ENCODE measurements around the gene SUMO3.
A peak's percentile ranks its signal among the peaks of the same experiment; 100 is the strongest.

The SUMO3 gene

DNA sequence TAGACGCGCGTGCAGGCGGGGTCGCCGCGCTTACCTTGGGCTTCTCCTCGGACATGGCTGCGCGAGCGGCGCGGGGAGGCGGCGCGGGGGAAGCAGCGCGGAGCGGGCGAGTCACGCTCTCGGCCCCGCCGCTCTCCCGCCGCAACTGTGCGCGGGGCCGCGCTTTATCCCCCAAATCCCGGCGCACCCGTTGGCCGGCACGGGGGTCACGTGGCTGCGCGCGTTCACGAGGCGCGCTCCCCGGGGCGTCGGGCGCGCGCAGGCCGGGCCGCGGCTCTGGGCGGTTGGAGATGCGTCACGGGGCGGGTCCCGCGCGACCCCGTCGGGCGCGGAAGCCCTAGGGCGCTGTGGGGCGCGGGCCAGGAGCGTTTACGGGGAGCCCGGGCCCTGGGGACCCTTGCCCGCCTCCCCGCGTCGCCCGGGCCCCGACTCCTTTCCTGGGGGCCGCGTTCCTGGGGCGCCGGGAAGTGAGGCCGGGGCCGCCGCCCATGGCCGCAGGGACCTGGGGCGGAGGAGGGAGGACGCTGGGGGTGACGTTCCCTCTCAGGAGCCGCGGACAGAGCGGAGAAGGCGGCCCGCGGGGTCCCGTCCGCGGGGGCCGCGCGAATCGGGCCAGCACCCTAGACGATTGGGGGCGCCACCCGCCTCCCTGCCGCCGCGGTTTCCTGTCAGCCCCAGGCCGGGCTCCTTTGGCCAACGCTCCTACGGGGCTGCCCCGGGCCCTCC is at the start of gene SUMO3:
Gene SUMO3 (minus strand): TSS at position 149 of the 726 bp plus-strand sequence. CDS start 94 bp downstream, at position 55.
- peak within 1 kb of the TSS; percentile 67 for H3K4me3 ChIP-seq (ENCODE audit: low read length)
- H2AFZ ChIP-seq (ENCODE audit: low read depth, low read length) = peak within 1 kb of the TSS; percentile 97
- no peaks in the 10 kb centered on the region for H3K27me3 ChIP-seq (ENCODE audit: insufficient read depth, low read length)
- peaks cover 7% of the 10 kb centered on the region for H3K4me1 ChIP-seq (ENCODE audit: insufficient read depth, low read length)
- H3K9me3 ChIP-seq (ENCODE audit: low read length) = peaks cover 8% of the 10 kb centered on the region
- peaks cover 7% of the 10 kb centered on the region for H3K36me3 ChIP-seq (ENCODE audit: insufficient read depth, low read length)

DNA sequence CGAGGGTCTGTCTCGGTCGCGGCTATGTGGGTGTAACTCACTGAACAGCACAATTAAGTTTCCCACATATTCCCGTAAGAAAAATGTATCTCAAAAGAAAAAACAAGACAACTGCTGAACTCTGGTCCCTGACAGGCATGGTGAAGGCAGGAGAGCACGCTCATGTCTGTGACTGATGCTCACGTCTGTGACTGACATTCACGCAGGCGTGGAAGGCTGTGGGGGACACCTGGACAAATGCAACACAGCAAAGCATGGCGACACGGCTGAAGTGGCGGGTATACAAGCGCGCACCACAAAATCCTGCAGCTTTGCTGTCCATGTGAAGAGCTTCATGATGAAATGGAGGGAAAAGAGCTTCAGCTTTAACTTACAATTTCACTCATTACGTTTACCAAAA is 49.6 kb upstream of the SUMO3 start:
- Histone ChIP-seq H3K36me3 (ENCODE audit: insufficient read depth, low read length) (peaks cover 34% of the 10 kb centered on the region), H3K4me3 (ENCODE audit: low read length) (no peak overlapping the region), H3K27me3 (ENCODE audit: insufficient read depth, low read length) (no peaks in the 10 kb centered on the region), H3K4me1 (ENCODE audit: insufficient read depth, low read length) (peaks cover 50% of the 10 kb centered on the region), H2AFZ (ENCODE audit: low read depth, low read length) (no peak overlapping the region), H3K9me3 (ENCODE audit: low read length) (no peaks in the 10 kb centered on the region)

DNA sequence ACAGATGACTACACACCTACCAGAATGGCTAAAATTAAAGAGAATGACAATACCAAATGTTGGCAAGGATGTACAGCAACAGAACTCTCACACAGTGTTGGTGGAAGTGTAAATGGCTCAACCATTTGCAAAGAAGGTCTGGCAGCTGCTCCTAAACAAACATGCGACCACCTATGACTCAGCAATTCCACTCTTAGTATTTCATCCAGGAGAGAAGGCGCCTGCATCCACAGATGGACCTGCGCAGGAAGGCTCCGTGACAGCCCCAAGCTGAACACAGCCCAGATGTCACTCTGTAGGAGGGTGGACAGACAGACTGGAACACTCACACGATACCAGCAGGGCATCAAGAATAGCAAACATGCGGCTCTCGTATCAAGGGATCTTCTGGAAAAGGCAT is 48.9 kb upstream of the SUMO3 start:
- no peak overlapping the region for H3K4me3 ChIP-seq (ENCODE audit: low read length)
- H3K27me3 ChIP-seq (ENCODE audit: insufficient read depth, low read length) = no peaks in the 10 kb centered on the region
- H3K9me3 ChIP-seq (ENCODE audit: low read length) = no peaks in the 10 kb centered on the region
- peaks cover 44% of the 10 kb centered on the region for H3K4me1 ChIP-seq (ENCODE audit: insufficient read depth, low read length)
- H3K36me3 ChIP-seq (ENCODE audit: insufficient read depth, low read length) = peaks cover 40% of the 10 kb centered on the region
- H2AFZ ChIP-seq (ENCODE audit: low read depth, low read length) = no peak overlapping the region

DNA sequence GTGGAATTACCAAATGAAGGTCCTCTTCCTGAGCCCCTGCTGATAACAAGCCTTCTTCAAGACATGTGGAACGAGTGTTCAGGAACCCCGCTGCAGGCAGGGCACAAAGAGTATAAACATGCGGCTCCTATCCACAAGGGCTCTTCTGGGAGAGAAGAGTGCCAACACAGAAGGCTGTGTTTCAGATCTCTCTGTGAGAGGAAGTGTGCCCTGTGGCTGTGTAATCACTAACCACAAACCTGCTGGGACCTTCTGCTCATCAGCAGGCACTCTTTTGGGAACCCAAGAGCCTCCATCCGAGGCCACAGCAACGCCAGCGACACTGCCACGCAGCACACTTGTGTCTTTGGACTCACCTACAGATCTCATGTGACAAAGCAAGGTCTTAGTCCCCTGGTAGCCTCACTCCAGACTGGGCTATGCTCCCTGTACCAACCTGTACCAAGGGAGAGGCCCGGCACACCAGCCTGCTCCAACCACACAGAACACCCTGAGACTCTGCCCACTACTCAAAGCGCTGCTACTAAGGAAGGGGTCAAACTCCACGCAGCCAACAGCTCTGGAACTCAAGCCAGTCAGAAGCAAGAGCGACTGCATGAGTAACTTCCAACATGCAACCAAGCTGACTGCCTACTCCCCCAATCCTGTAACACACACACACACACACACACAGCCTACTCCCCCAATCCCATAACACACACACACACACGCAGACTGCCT is 47.9 kb upstream of the SUMO3 start:
- Histone ChIP-seq H3K36me3 (ENCODE audit: insufficient read depth, low read length) (peaks cover 48% of the 10 kb centered on the region), H3K4me3 (ENCODE audit: low read length) (no peak overlapping the region), H3K27me3 (ENCODE audit: insufficient read depth, low read length) (no peaks in the 10 kb centered on the region), H3K9me3 (ENCODE audit: low read length) (no peaks in the 10 kb centered on the region), H3K4me1 (ENCODE audit: insufficient read depth, low read length) (peaks cover 35% of the 10 kb centered on the region), H2AFZ (ENCODE audit: low read depth, low read length) (no peak overlapping the region)

DNA sequence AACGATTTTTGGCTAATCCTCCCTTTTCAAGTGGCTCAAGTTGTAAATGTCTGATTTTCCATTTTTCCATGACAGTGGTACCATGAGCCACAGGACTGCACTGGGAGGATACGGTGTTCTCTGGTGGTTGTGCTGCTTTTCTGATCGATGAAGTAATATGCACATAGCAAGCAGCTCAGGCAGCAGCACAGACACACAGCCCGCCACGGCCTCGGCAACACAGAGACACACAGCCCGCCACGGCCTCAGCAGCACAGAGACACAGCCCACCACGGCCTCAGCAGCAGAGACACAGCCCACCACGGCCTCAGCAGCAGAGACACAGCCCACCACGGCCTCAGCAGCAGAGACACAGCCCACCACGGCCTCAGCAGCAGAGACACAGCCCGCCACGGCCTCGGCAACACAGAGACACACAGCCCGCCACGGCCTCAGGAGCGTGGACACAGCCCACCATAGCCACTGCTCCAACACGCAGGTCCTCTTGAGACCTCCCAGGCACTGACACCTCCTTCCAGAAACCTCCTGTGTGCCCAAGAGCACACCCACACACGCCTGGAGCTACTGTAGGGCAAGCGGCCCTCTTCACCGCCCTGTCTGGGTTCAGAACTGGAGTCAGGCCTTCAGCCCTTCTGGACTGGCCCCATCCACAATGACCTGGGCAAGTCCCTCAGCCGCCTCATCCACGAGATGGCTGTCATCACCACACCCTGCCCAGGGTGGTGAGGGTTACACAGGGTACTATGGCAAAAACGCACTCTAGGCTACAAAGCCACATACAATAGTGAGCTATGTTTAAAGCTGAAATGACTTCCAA is 45.2 kb upstream of the SUMO3 start:
- Histone ChIP-seq H3K27me3 (ENCODE audit: insufficient read depth, low read length) (no peaks in the 10 kb centered on the region), H3K4me1 (ENCODE audit: insufficient read depth, low read length) (peaks cover 13% of the 10 kb centered on the region), H3K36me3 (ENCODE audit: insufficient read depth, low read length) (peaks cover 68% of the 10 kb centered on the region), H3K4me3 (ENCODE audit: low read length) (no peak overlapping the region), H2AFZ (ENCODE audit: low read depth, low read length) (no peak overlapping the region), H3K9me3 (ENCODE audit: low read length) (no peaks in the 10 kb centered on the region)

DNA sequence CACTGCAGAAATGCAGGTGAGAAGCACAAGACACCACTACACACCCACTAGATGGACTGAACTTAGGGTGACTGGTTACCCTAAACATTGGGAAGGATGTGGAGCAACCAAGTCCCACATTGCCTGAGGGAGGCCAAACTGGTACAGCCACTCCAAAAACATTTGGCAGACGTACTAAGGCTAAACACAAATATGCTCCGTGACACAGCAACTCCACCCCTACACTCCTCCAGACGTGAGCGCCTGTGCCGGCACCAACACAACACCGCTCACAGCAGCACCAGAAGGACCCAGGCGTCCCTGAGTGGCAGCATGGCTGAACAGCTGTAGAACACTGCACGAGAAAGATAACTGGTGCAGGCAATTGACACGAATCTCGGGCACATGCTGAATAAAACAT is 40.9 kb upstream of the SUMO3 start:
- Histone ChIP-seq H3K4me3 (ENCODE audit: low read length) (no peak overlapping the region), H3K36me3 (ENCODE audit: insufficient read depth, low read length) (peaks cover 87% of the 10 kb centered on the region), H3K9me3 (ENCODE audit: low read length) (no peaks in the 10 kb centered on the region), H2AFZ (ENCODE audit: low read depth, low read length) (no peak overlapping the region), H3K4me1 (ENCODE audit: insufficient read depth, low read length) (no peaks in the 10 kb centered on the region), H3K27me3 (ENCODE audit: insufficient read depth, low read length) (no peaks in the 10 kb centered on the region)

DNA sequence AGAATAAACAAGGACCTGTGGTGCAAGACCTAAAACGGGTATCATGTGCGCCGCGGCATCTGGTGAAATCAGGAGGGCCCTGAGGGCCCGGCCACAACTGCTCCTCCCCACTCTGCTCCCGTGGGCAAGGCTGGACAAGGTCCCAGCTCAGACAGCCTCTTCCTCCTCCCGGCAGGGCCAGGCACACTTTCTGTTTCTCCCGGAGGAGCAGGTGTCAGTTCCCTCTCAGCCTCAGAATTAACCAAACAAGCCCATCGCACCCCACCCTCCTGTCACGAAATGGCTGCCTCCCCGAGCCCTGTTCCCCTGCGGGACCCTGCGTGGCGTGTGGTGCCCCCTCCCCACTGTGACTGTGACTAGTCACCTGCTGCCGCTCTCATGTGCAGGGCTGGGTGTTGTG is 40.4 kb upstream of the SUMO3 start:
- H3K4me3 ChIP-seq (ENCODE audit: low read length) = no peak overlapping the region
- H2AFZ ChIP-seq (ENCODE audit: low read depth, low read length) = no peak overlapping the region
- H3K4me1 ChIP-seq (ENCODE audit: insufficient read depth, low read length) = no peaks in the 10 kb centered on the region
- no peaks in the 10 kb centered on the region for H3K9me3 ChIP-seq (ENCODE audit: low read length)
- peaks cover 86% of the 10 kb centered on the region for H3K36me3 ChIP-seq (ENCODE audit: insufficient read depth, low read length)
- no peaks in the 10 kb centered on the region for H3K27me3 ChIP-seq (ENCODE audit: insufficient read depth, low read length)

DNA sequence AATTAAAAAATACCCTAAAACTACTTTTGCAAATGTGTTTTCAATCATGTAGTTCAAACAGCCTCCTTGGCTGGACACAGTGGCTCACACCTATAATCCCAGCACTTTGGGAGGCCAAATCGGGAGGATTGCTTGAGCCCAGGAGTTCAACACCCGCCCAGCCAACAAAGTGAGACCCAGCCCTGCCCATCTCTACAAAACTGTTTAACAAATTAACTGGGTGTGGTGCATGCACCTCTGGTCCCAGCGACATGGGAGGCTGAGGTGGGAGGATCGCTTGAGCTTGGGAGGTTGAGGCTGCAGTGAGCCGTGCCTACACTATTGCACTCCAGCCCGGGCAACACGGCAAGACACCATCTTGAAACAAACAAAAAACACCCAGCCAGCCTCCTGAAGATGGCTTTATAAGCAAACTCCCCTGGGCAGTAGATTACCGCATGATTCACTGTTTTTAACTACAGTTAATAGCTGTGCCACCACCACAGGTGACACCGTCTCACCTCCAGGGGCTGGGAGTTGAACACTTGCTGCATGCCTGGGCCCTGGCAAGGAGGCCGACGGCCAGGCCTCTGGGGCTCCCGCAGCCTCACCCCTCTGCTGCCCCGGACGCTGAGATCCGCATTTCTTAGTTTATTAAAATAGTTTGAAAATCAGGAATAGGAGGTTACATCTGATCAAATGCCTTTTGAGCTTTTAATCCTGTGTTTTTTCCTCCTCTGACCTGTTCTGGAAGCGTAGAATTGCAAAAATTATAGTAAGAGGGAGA is 39.4 kb upstream of the SUMO3 start:
- no peaks in the 10 kb centered on the region for H3K9me3 ChIP-seq (ENCODE audit: low read length)
- H3K27me3 ChIP-seq (ENCODE audit: insufficient read depth, low read length) = no peaks in the 10 kb centered on the region
- no peak overlapping the region for H2AFZ ChIP-seq (ENCODE audit: low read depth, low read length)
- H3K4me3 ChIP-seq (ENCODE audit: low read length) = no peak overlapping the region
- no peaks in the 10 kb centered on the region for H3K4me1 ChIP-seq (ENCODE audit: insufficient read depth, low read length)
- peaks cover 86% of the 10 kb centered on the region for H3K36me3 ChIP-seq (ENCODE audit: insufficient read depth, low read length)

DNA sequence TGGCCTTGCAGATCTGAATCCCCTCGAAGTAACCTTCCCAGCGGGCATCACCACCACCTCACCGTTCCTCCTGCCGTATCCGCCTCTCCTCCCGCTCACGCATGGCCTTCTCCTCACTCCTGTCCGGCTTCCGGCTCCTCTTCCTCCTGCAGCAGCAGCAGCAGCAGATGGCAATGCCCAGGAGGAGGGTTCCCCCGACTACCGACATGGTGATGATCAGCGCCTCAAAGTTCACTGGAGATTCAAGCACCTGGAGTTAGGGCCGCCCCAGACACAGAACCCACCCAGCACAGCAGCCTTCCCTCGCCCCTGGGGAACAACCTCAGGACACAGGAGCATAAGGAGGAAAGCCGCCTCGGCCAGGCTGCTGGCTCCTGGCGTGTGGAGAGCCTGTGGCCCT is 38.3 kb upstream of the SUMO3 start:
- H3K4me3 ChIP-seq (ENCODE audit: low read length) = no peak overlapping the region
- H3K27me3 ChIP-seq (ENCODE audit: insufficient read depth, low read length) = no peaks in the 10 kb centered on the region
- H2AFZ ChIP-seq (ENCODE audit: low read depth, low read length) = no peak overlapping the region
- peaks cover 85% of the 10 kb centered on the region for H3K36me3 ChIP-seq (ENCODE audit: insufficient read depth, low read length)
- H3K9me3 ChIP-seq (ENCODE audit: low read length) = no peaks in the 10 kb centered on the region
- no peaks in the 10 kb centered on the region for H3K4me1 ChIP-seq (ENCODE audit: insufficient read depth, low read length)

DNA sequence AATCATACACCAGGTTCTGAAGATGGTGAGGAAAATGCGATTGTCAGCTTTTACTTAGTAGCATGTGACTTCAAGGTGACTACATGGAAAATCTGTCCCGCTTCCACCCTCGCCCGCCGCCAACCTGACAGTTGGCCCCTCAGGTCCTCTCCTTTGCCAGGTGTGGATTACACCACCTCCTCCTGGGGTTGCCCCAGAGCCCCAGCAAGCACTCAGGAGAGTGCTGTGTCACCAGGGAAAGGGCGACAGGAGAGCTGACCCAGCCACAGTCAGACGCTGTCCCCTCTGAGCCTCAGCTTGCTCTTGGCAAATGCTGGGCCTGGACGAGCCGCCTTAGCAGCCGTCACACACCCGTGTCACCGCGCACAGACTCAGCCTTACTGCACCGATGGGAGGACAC is 37.7 kb upstream of the SUMO3 start:
- no peaks in the 10 kb centered on the region for H3K4me1 ChIP-seq (ENCODE audit: insufficient read depth, low read length)
- no peaks in the 10 kb centered on the region for H3K27me3 ChIP-seq (ENCODE audit: insufficient read depth, low read length)
- peaks cover 88% of the 10 kb centered on the region for H3K36me3 ChIP-seq (ENCODE audit: insufficient read depth, low read length)
- H3K9me3 ChIP-seq (ENCODE audit: low read length) = no peaks in the 10 kb centered on the region
- no peak overlapping the region for H3K4me3 ChIP-seq (ENCODE audit: low read length)
- no peak overlapping the region for H2AFZ ChIP-seq (ENCODE audit: low read depth, low read length)

DNA sequence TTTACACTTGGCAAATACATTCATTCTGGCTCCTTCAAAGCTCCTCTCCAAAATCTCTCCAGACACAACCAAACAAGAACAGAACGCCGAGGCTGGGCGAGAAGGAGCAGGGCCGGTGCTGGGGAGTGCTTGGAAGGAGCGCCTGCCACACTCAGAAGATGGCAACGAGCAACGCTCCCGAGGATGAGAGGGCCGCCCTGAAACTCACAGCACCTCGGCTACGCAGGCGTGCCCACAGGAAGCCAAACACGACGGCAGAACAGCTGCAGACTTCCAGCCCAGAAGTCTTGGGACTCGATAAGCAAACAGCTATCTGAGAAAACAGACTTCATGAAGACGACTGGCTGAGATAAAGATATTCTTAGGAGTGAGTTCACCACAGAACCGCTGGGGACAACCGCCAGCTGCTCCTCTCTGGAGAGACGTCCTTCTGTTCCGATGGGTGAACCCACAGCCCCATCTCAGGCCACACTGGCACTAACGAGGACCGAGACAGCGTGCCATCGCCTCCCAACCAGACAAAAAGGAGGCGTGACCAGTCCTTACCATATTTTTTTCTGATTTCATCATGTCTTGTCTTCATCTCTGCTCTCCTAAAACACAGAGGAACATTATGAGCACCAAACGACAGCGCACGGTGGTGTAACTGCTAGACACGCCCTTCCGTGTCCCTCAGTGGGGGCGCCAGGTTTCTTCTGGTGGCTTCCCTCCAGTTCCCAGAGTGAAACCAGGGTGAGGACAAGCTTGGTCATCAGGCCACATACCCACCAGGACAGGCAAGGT is 37.0 kb upstream of the SUMO3 start:
- Histone ChIP-seq H2AFZ (ENCODE audit: low read depth, low read length) (no peak overlapping the region), H3K9me3 (ENCODE audit: low read length) (no peaks in the 10 kb centered on the region), H3K4me1 (ENCODE audit: insufficient read depth, low read length) (no peaks in the 10 kb centered on the region), H3K27me3 (ENCODE audit: insufficient read depth, low read length) (no peaks in the 10 kb centered on the region), H3K36me3 (ENCODE audit: insufficient read depth, low read length) (peaks cover 92% of the 10 kb centered on the region), H3K4me3 (ENCODE audit: low read length) (no peak overlapping the region)

DNA sequence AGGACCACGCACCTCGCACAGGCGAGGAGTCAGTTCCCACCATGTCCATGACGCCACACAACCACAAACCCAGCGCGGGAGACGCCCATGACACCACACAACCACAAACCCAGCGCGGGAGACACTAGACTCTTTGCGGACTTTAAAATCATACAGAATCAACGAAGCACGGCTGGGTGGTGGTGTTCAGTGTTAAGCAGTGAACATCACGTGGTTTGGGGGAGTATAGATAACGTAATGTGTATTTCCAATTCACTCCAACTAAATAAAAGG is 36.5 kb upstream of the SUMO3 start:
- Histone ChIP-seq H3K9me3 (ENCODE audit: low read length) (no peaks in the 10 kb centered on the region), H3K4me3 (ENCODE audit: low read length) (no peak overlapping the region), H3K36me3 (ENCODE audit: insufficient read depth, low read length) (peaks cover 93% of the 10 kb centered on the region), H2AFZ (ENCODE audit: low read depth, low read length) (no peak overlapping the region), H3K4me1 (ENCODE audit: insufficient read depth, low read length) (no peaks in the 10 kb centered on the region), H3K27me3 (ENCODE audit: insufficient read depth, low read length) (no peaks in the 10 kb centered on the region)

All from neuron (in vitro differentiated cells).